Subcutaneous abdominal adipose tissue (tissue), 5 donors: ENCODE measurements around the gene ASTN2.
A peak's percentile ranks its signal among the peaks of the same experiment; 100 is the strongest.

Source experiments
- H3K27ac ChIP-seq: one replicate; pipeline ENCODE4 v1.7.0; 2013; ENCODE audit warnings: low read depth, mild to moderate bottlenecking, inconsistent platforms, low read length, moderate library complexity
- H3K27me3 ChIP-seq, 5 donors: one replicate each; pipeline ENCODE4 v1.7.0; 2013; ENCODE audit warnings: low read length in 5 of 5, inconsistent platforms in 1 of 5; ENCODE audit not compliant: control insufficient read depth in 5 of 5, insufficient read depth in 4 of 5
- H3K36me3 ChIP-seq, 5 donors: one replicate each; pipeline ENCODE4 v1.7.0; 2013; ENCODE audit warnings: low read length in 5 of 5; ENCODE audit not compliant: control insufficient read depth in 5 of 5, insufficient read depth in 5 of 5
- H3K4me1 ChIP-seq, 5 donors: one replicate each; pipeline ENCODE4 v1.7.0; 2013; ENCODE audit warnings: low read length in 5 of 5, mild to moderate bottlenecking in 3 of 5, moderate library complexity in 1 of 5; ENCODE audit not compliant: control insufficient read depth in 5 of 5, insufficient read depth in 5 of 5
- H3K4me3 ChIP-seq, 5 donors: one replicate each; pipeline ENCODE4 v1.7.0; 2013; ENCODE audit warnings: low read length in 5 of 5, low read depth in 1 of 5
- H3K9ac ChIP-seq, 5 donors: one replicate each; pipeline ENCODE4 v1.7.0; 2013; ENCODE audit warnings: low read length in 5 of 5, mild to moderate bottlenecking in 4 of 5, moderate library complexity in 3 of 5
- H3K9me3 ChIP-seq, 5 donors: one replicate each; pipeline ENCODE4 v1.7.0; 2013; ENCODE audit warnings: low read length in 5 of 5; ENCODE audit not compliant: control insufficient read depth in 5 of 5
- donor health status: healthy.
- donor health status: healthy.
- donor health status: healthy.
- donor health status: healthy.
- donor health status: healthy.

The ASTN2 gene

GRCh38 chr9:116471944-116472506, 942.8 kb downstream of the ASTN2 start:
- H3K27me3 ChIP-seq = no peaks in the 10 kb centered on the region
- H3K36me3 ChIP-seq = no peaks in the 10 kb centered on the region
- no peak overlapping the region for H3K4me3 ChIP-seq
- H3K9ac ChIP-seq = no peak overlapping the region
- H3K9me3 ChIP-seq = no peaks in the 10 kb centered on the region
- H3K27ac ChIP-seq = no peak overlapping the region
- H3K4me1 ChIP-seq = peaks cover 0 to 14% (median 10%) of the 10 kb centered on the region in 5 donors

GRCh38 chr9:116471093-116471906, 943.6 kb downstream of the ASTN2 start:
- H3K4me3 ChIP-seq = no peak overlapping the region
- no peaks in the 10 kb centered on the region for H3K36me3 ChIP-seq
- no peaks in the 10 kb centered on the region for H3K27me3 ChIP-seq
- peak overlapping the region in 2 of 5 donors; percentile 33 for H3K9ac ChIP-seq
- no peaks in the 10 kb centered on the region for H3K9me3 ChIP-seq
- peaks cover 0 to 11% (median 5%) of the 10 kb centered on the region in 5 donors for H3K4me1 ChIP-seq
- H3K27ac ChIP-seq = no peak overlapping the region

- Histone ChIP-seq H3K9ac (no peak overlapping the region), H3K4me1 (peaks cover 0 to 11% (median 5%) of the 10 kb centered on the region in 5 donors), H3K27me3 (no peaks in the 10 kb centered on the region), H3K9me3 (no peaks in the 10 kb centered on the region), H3K27ac (no peak overlapping the region), H3K36me3 (no peaks in the 10 kb centered on the region), H3K4me3 (no peak overlapping the region)
Measured at GRCh38 chr9:116468793-116469527, 945.9 kb downstream of the ASTN2 start.

GRCh38 chr9:116468369-116468768, 946.5 kb downstream of the ASTN2 start:
- no peaks in the 10 kb centered on the region for H3K36me3 ChIP-seq
- no peak overlapping the region for H3K4me3 ChIP-seq
- H3K9me3 ChIP-seq = no peaks in the 10 kb centered on the region
- H3K4me1 ChIP-seq = peaks cover 0 to 11% (median 5%) of the 10 kb centered on the region in 5 donors
- no peaks in the 10 kb centered on the region for H3K27me3 ChIP-seq
- H3K27ac ChIP-seq = no peak overlapping the region
- H3K9ac ChIP-seq = no peak overlapping the region

- no peak overlapping the region for H3K4me3 ChIP-seq
- H3K36me3 ChIP-seq = no peaks in the 10 kb centered on the region
- no peaks in the 10 kb centered on the region for H3K27me3 ChIP-seq
- H3K9ac ChIP-seq = no peak overlapping the region
- no peaks in the 10 kb centered on the region for H3K9me3 ChIP-seq
- peaks cover 0 to 11% (median 5%) of the 10 kb centered on the region in 5 donors for H3K4me1 ChIP-seq
- no peak overlapping the region for H3K27ac ChIP-seq
Measured at GRCh38 chr9:116467740-116468351, 947.0 kb downstream of the ASTN2 start.

- peaks cover 0 to 7% (median 2%) of the 10 kb centered on the region in 5 donors for H3K4me1 ChIP-seq
- no peaks in the 10 kb centered on the region for H3K36me3 ChIP-seq
- H3K4me3 ChIP-seq = no peak overlapping the region
- H3K9me3 ChIP-seq = no peaks in the 10 kb centered on the region
- H3K27ac ChIP-seq = no peak overlapping the region
- no peaks in the 10 kb centered on the region for H3K27me3 ChIP-seq
- H3K9ac ChIP-seq = no peak overlapping the region
Measured at GRCh38 chr9:116466271-116467235, 948.3 kb downstream of the ASTN2 start.

- Histone ChIP-seq H3K4me3 (no peak overlapping the region), H3K36me3 (no peaks in the 10 kb centered on the region), H3K9ac (no peak overlapping the region), H3K4me1 (no peaks in the 10 kb centered on the region), H3K27ac (no peak overlapping the region), H3K27me3 (no peaks in the 10 kb centered on the region), H3K9me3 (no peaks in the 10 kb centered on the region)
Measured at GRCh38 chr9:116465576-116466270, 949.1 kb downstream of the ASTN2 start.

GRCh38 chr9:116464987-116465571, 949.8 kb downstream of the ASTN2 start:
- no peaks in the 10 kb centered on the region for H3K27me3 ChIP-seq
- no peaks in the 10 kb centered on the region for H3K9me3 ChIP-seq
- H3K27ac ChIP-seq = no peak overlapping the region
- H3K4me1 ChIP-seq = no peaks in the 10 kb centered on the region
- no peak overlapping the region for H3K4me3 ChIP-seq
- no peaks in the 10 kb centered on the region for H3K36me3 ChIP-seq
- no peak overlapping the region for H3K9ac ChIP-seq
